ENCODE results near the gene TRPV3.
"Not testable (repeated sequence)": the region's sequence is repeated elsewhere in the genome, so short reads cannot be mapped to it uniquely, and the experiment has no call there.

- TF ChIP-seq, protein P1, sequence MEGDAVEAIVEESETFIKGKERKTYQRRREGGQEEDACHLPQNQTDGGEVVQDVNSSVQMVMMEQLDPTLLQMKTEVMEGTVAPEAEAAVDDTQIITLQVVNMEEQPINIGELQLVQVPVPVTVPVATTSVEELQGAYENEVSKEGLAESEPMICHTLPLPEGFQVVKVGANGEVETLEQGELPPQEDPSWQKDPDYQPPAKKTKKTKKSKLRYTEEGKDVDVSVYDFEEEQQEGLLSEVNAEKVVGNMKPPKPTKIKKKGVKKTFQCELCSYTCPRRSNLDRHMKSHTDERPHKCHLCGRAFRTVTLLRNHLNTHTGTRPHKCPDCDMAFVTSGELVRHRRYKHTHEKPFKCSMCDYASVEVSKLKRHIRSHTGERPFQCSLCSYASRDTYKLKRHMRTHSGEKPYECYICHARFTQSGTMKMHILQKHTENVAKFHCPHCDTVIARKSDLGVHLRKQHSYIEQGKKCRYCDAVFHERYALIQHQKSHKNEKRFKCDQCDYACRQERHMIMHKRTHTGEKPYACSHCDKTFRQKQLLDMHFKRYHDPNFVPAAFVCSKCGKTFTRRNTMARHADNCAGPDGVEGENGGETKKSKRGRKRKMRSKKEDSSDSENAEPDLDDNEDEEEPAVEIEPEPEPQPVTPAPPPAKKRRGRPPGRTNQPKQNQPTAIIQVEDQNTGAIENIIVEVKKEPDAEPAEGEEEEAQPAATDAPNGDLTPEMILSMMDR (conservative IDR thresholded peaks at IDR 0.05; ENCODE audit: low read depth in 2 of 2), result not testable (repeated sequence)
- TF ChIP-seq POLR2AphosphoS5 (IDR thresholded peaks at IDR 0.05; ENCODE audit: low read depth); EZH2phosphoT487 (IDR thresholded peaks at IDR 0.05; ENCODE audit: unreplicated experiment): not testable (repeated sequence)
Observed at GRCh38 chr17:3519472-3519871, 38.1 kb downstream of the TRPV3 start.
